H1 (cell line): ENCODE results near the gene TMEM147. TPM values are rescaled to one million over a fixed set of nuclear protein-coding genes. Genes with fewer than 3 reads are reported as not detected.

Source experiments
- CTCF ChIA-PET: fragments of 300-600 bp; sonication (Branson Sonifier 250); formaldehyde crosslinking; loops from one replicate; lab custom pipeline; 2021; ENCODE audit not compliant: partially characterized antibody; lab: Charles Lee
- POLR2A ChIA-PET: fragments of 300-600 bp; sonication (Branson Sonifier 250); formaldehyde crosslinking; loops from one replicate; lab custom pipeline; 2021; ENCODE audit warnings: inconsistent platforms; ENCODE audit not compliant: partially characterized antibody; lab: Charles Lee
- DNase-seq, 2 experiments: peaks; one replicate each; pipeline versions ENCODE4 v3.0.0 to v3.0.0-alpha.2; 2010 to 2022; ENCODE audit warnings: low spot score in 2 of 2, low read depth in 1 of 2, mixed read lengths in 1 of 2
- FAIRE-seq: peaks from 2 replicates; lab custom pipeline; 2011; peaks lifted over from hg19 to GRCh38; lab: Jason Lieb, UNC
- H2AFZ ChIP-seq: 2 replicates; pipeline ENCODE4 v1.8.1; 2012; ENCODE audit warnings: low read length, inconsistent platforms
- H2AK5ac ChIP-seq: 2 replicates; pipeline ENCODE4 v1.6.1; 2013; ENCODE audit warnings: low read depth, low read length
- H2BK120ac ChIP-seq: replicated peaks from 2 replicates; pipeline ENCODE3; 2013; ENCODE audit warnings: low read depth, low read length, inconsistent platforms
- H2BK12ac ChIP-seq: 2 replicates; pipeline ENCODE4 v1.6.1; 2013; ENCODE audit warnings: low read depth, low read length
- H2BK15ac ChIP-seq: 2 replicates; pipeline ENCODE4 v1.6.1; 2013; ENCODE audit warnings: low read length
- H2BK20ac ChIP-seq: 2 replicates; pipeline ENCODE4 v1.6.1; 2013; ENCODE audit warnings: low read length
- H2BK5ac ChIP-seq: 2 replicates; pipeline ENCODE4 v1.6.1; 2013; ENCODE audit warnings: low read depth, low read length
- H3K14ac ChIP-seq: 2 replicates; pipeline ENCODE4 v1.6.1; 2013; ENCODE audit warnings: inconsistent platforms; ENCODE audit not compliant: insufficient read length
- H3K18ac ChIP-seq: 2 replicates; pipeline ENCODE4 v1.6.1; 2013; ENCODE audit warnings: low read length; ENCODE audit errors: extremely low read depth
- H3K23ac ChIP-seq: 2 replicates; pipeline ENCODE4 v1.6.1; 2013; ENCODE audit warnings: inconsistent platforms; ENCODE audit not compliant: insufficient read length
- H3K23me2 ChIP-seq: 2 replicates; pipeline ENCODE4 v1.6.1; 2013; ENCODE audit warnings: low read depth, low read length
- H3K27ac ChIP-seq: 2 replicates; pipeline ENCODE4 v1.6.1; 2011; ENCODE audit warnings: low read depth, low read length, inconsistent platforms
- H3K27me3 ChIP-seq, 4 experiments: replicated peaks in 1 of 4; 1 replicate in 1 of 4; 2 replicates in 3 of 4; pipeline versions ENCODE4 v1.6.1 to v1.8.1; 2011 to 2013; ENCODE audit warnings: low read length in 3 of 4, mild to moderate bottlenecking in 3 of 4, inconsistent platforms in 2 of 4, mixed read lengths in 2 of 4, moderate library complexity in 1 of 4; ENCODE audit not compliant: control insufficient read depth in 3 of 4, insufficient read depth in 3 of 4; ENCODE audit errors: extremely low read depth in 1 of 4
- H3K36me3 ChIP-seq, 4 experiments: 2 replicates each; pipeline versions ENCODE4 v1.6.1 to v1.8.1; 2011 to 2013; ENCODE audit warnings: mild to moderate bottlenecking in 4 of 4, low read length in 3 of 4, moderate library complexity in 2 of 4, control low read depth in 1 of 4, inconsistent platforms in 1 of 4; ENCODE audit not compliant: insufficient read depth in 4 of 4, control insufficient read depth in 2 of 4
- H3K4ac ChIP-seq: replicated peaks from 2 replicates; pipeline ENCODE3; 2013; ENCODE audit warnings: low read length, low read depth, mixed read lengths, inconsistent platforms; ENCODE audit not compliant: insufficient read length
- H3K4me1 ChIP-seq, 4 experiments: replicated peaks in 1 of 4; 1 replicate in 1 of 4; 2 replicates in 3 of 4; pipeline versions ENCODE4 v1.6.1 to v1.8.1; 2011 to 2013; ENCODE audit warnings: low read length in 3 of 4, inconsistent platforms in 2 of 4, mixed read lengths in 1 of 4; ENCODE audit not compliant: insufficient read depth in 4 of 4, control insufficient read depth in 3 of 4
- H3K4me2 ChIP-seq, 2 experiments: 2 replicates each; pipeline versions ENCODE4 v1.6.1 to v1.8.1; 2011 to 2013; ENCODE audit warnings: low read depth in 2 of 2, low read length in 2 of 2, control low read depth in 1 of 2, inconsistent platforms in 1 of 2, mild to moderate bottlenecking in 1 of 2; ENCODE audit not compliant: insufficient read depth in 1 of 2
- H3K4me3 ChIP-seq, 4 experiments: fragments of 200-600, 300-600 bp in 1 of 4; sonication (generic), shearing (Covaris generic), sonication (Bioruptor Twin) in 1 of 4; 2 replicates each; pipeline versions ENCODE4 v1.5.1 to v1.8.1; 2011 to 2016; ENCODE audit warnings: low read length in 4 of 4, low read depth in 3 of 4, control low read depth in 2 of 4, inconsistent platforms in 2 of 4, mild to moderate bottlenecking in 2 of 4, mixed read lengths in 1 of 4, moderate library complexity in 1 of 4; ENCODE audit not compliant: insufficient read depth in 2 of 4; ENCODE audit errors: extremely low read depth in 1 of 4
- H3K56ac ChIP-seq: replicated peaks from 2 replicates; pipeline ENCODE3; 2013; ENCODE audit warnings: low read depth, mild to moderate bottlenecking, mixed read lengths, low read length, inconsistent platforms; ENCODE audit not compliant: insufficient read length
- H3K79me1 ChIP-seq: 2 replicates; pipeline ENCODE4 v1.6.1; 2013; ENCODE audit warnings: low read depth, low read length, control low read depth
- H3K79me2 ChIP-seq, 2 experiments: 2 replicates each; pipeline versions ENCODE4 v1.6.1 to v1.8.1; 2012 to 2013; ENCODE audit warnings: low read length in 2 of 2, mild to moderate bottlenecking in 2 of 2, inconsistent platforms in 1 of 2; ENCODE audit not compliant: insufficient read depth in 2 of 2, control insufficient read depth in 1 of 2
- H3K9ac ChIP-seq, 4 experiments: replicated peaks in 1 of 4; 1 replicate in 1 of 4; 2 replicates in 3 of 4; pipeline versions ENCODE4 v1.6.1 to v1.8.1; 2011 to 2013; ENCODE audit warnings: low read depth in 3 of 4, low read length in 3 of 4, control low read depth in 2 of 4, mild to moderate bottlenecking in 2 of 4, moderate library complexity in 2 of 4, inconsistent platforms in 1 of 4; ENCODE audit errors: extremely low read depth in 1 of 4
- H3K9me3 ChIP-seq, 2 experiments: 2 replicates each; pipeline versions ENCODE4 v1.6.1 to v1.8.1; 2012 to 2013; ENCODE audit warnings: mild to moderate bottlenecking in 2 of 2, moderate library complexity in 2 of 2, control low read depth in 1 of 2, inconsistent platforms in 1 of 2, low read depth in 1 of 2, low read length in 1 of 2, mixed read lengths in 1 of 2; ENCODE audit not compliant: insufficient read depth in 2 of 2
- H4K20me1 ChIP-seq, 2 experiments: replicated peaks in 1 of 2; 2 replicates each; pipeline versions ENCODE3 to v1.8.1; 2011 to 2013; ENCODE audit warnings: inconsistent platforms in 2 of 2, low read length in 2 of 2, mild to moderate bottlenecking in 1 of 2; ENCODE audit not compliant: insufficient read depth in 2 of 2, control insufficient read depth in 1 of 2
- H4K5ac ChIP-seq: 2 replicates; pipeline ENCODE4 v1.6.1; 2013; ENCODE audit warnings: low read length, low read depth, mixed read lengths, inconsistent platforms; ENCODE audit not compliant: insufficient read length
- H4K8ac ChIP-seq: 2 replicates; pipeline ENCODE4 v1.8.0; 2013; ENCODE audit warnings: mild to moderate bottlenecking, moderate library complexity, low read length, inconsistent platforms; ENCODE audit not compliant: insufficient read depth; ENCODE audit errors: extremely low read depth
- H4K91ac ChIP-seq: replicated peaks from 2 replicates; pipeline ENCODE3; 2013; ENCODE audit warnings: low read length, mixed read lengths, inconsistent platforms; ENCODE audit not compliant: insufficient read length
- CHD2 ChIP-seq: IDR thresholded peaks from 2 replicates; pipeline ENCODE4 v1.6.1; 2012; ENCODE audit warnings: low read length, improper control_type of control experiment
- HDAC6 ChIP-seq: IDR thresholded peaks from one replicate; pipeline ENCODE4 v1.7.1; 2012; ENCODE audit warnings: low read depth, mild to moderate bottlenecking, inconsistent platforms, low read length, moderate library complexity
- MAFK ChIP-seq: IDR thresholded peaks from 2 replicates; pipeline ENCODE4 v1.6.1; 2012; ENCODE audit warnings: low read depth, mild to moderate bottlenecking, improper control_type of control experiment, low read length
- SP1 ChIP-seq: IDR thresholded peaks from 2 replicates; pipeline ENCODE4 v1.6.1; 2011; ENCODE audit warnings: low read depth, low read length
- TAF1 ChIP-seq: IDR thresholded peaks from 2 replicates; pipeline ENCODE4 v1.6.1; 2011; ENCODE audit warnings: mild to moderate bottlenecking, low read depth, low read length
- WGBS, 2 experiments: shearing (Covaris generic) in 1 of 2; methylation state at CpG; one replicate each; pipeline versions ENCODE4 v1.1.6 to v1.1.7; 2013 to 2015; ENCODE audit warnings: low lambda C conversion rate in 2 of 2, mixed read lengths in 2 of 2, inconsistent platforms in 1 of 2, low coverage in 1 of 2, missing lambda C conversion rate in 1 of 2; ENCODE audit not compliant: insufficient replicate concordance in 2 of 2, insufficient coverage in 1 of 2, insufficient read length in 1 of 2; ENCODE audit errors: extremely low coverage in 1 of 2, missing lambda C conversion rate in 1 of 2; 5-methylcytosine and 5-hydroxymethylcytosine counted together
- polyA plus RNA-seq, 7 experiments: library from polyadenylated mRNA; depleted of rRNA in 3 of 7; stranded (reverse) in 5 of 7; unstranded in 2 of 7; fragments of >200 nt in 5 of 7; fragments of 200-250 nt in 2 of 7; gene quantifications; 1 replicate in 5 of 7; 2 replicates in 1 of 7; 4 replicates in 1 of 7; pipeline versions ENCODE4 v1.2.1 to v1.2.3, GENCODE V29; 2011 to 2013; ENCODE audit warnings: missing spikeins in 2 of 7, mixed read lengths in 2 of 7
- total RNA-seq: library from RNA; stranded (reverse); fragmentation: NEBNext Ultra II Directional; extraction: Animal tissue kit (Norgen Biotek cat#: 25700); gene quantifications from 2 replicates; pipeline ENCODE4 v1.2.1, GENCODE V29; 2021

Gene TMEM147
- total and polyA plus RNA-seq, 2 of the 8 experiments (the other 6 are each of a cell fraction or from before 2014, with no cell fraction given): 159 to 418 TPM

- H4K8ac ChIP-seq: no peak overlapping the region
- POLR2A ChIA-PET: interaction anchor here (0.8 to 1.6 kb wide), 5 partner anchors 10 to 97 kb away, joined by 3 to 5 read pairs (median 3); partner anchors contain the start of gene COX6B1
- 94% methylated on average over 14 of the region's 21 CpGs; no CpG with 5 or more reads in 1 of the 2 experiments for WGBS, 2 experiments
Observed at GRCh38 chr19:35551091-35551810, 5.8 kb downstream of the TMEM147 start.

More at GRCh38 chr19:35551091-35551810, 5.8 kb downstream of the TMEM147 start:
- peaks cover 0 to 9% (median 5%) of the 10 kb centered on the region in 4 experiments; a peak in 3 of 8 replicates for H3K36me3 ChIP-seq
- DNase-seq (no peak), FAIRE-seq (no peak)
- H3K4me3 ChIP-seq: no peak overlapping the region
- no peaks in the 10 kb centered on the region for H3K9me3 ChIP-seq
- peaks cover 0 to 12% of the 10 kb centered on the region in 2 experiments; a peak in 2 of 4 replicates for H3K79me2 ChIP-seq
- H3K23me2 ChIP-seq: peaks cover 3% of the 10 kb centered on the region; the same call in 1 of the 2 replicates
- no peak overlapping the region for H2BK20ac ChIP-seq
- H3K79me1 ChIP-seq: peaks cover 8% of the 10 kb centered on the region; the same call in 1 of the 2 replicates
- H2BK120ac ChIP-seq: no peak overlapping the region
- H4K5ac ChIP-seq: no peak overlapping the region
- H2BK5ac ChIP-seq: no peak overlapping the region
- no peak overlapping the region for H3K9ac ChIP-seq
- H3K27me3 ChIP-seq: peaks cover 0 to 3% (median 0%) of the 10 kb centered on the region in 4 experiments; a peak in 2 of 7 replicates
- CTCF ChIA-PET: interaction anchor here (0.9 to 1.7 kb wide), 5 partner anchors 16 to 142 kb away, joined by 3 to 9 read pairs (median 4); no protein-coding TSS in a partner anchor
- H3K23ac ChIP-seq: no peak overlapping the region
- no peak overlapping the region for H3K27ac ChIP-seq
- no peak overlapping the region for H2AFZ ChIP-seq
- no peak overlapping the region for H3K56ac ChIP-seq
- H3K4me2 ChIP-seq: no peak overlapping the region
- H2BK15ac ChIP-seq: no peak overlapping the region
- no peak overlapping the region for H3K4ac ChIP-seq
- no peak overlapping the region for H3K14ac ChIP-seq
- H4K91ac ChIP-seq: no peak overlapping the region
- no peak overlapping the region for H3K18ac ChIP-seq
- H2BK12ac ChIP-seq: no peak overlapping the region
- H3K4me1 ChIP-seq: 0 out of 7 replicates have a peak, but pooled peaks cover 0 to 5% (median 0%) of the 10 kb centered on the region in 4 experiments
- TF ChIP-seq CHD2: no peak
- no peak for TF ChIP-seq MAFK
- no peak for TF ChIP-seq SP1
- TF ChIP-seq TAF1: no peak
- TF ChIP-seq HDAC6: no peak
- TF ChIP-seq, all 59 proteins: peak for 0
- Histone ChIP-seq H4K20me1 (peaks cover 2 to 7% of the 10 kb centered on the region in 2 experiments), H2AK5ac (no peak overlapping the region)
